SK-N-SH (cell line): ENCODE results near the gene CREBZF. TPM values are rescaled to one million over a fixed set of nuclear protein-coding genes. Genes with fewer than 3 reads are reported as not detected.

Source experiments
- CTCF ChIA-PET: fragments of 300-600, 350-600 bp; formaldehyde crosslinking; extraction: SDS; loops from one replicate; lab custom pipeline; 2021; lab: Yijun Ruan, JAX
- POLR2A ChIA-PET: fragments of 350-600 bp; sonication (Branson Sonifier 250); formaldehyde crosslinking; extraction: SDS; loops from one replicate; lab custom pipeline; 2020; ENCODE audit warnings: antibody characterized with exemption, inconsistent platforms; lab: Yijun Ruan, JAX
- DNase-seq: peaks from one replicate; pipeline ENCODE4 v3.0.0; 2012
- H2AFZ ChIP-seq: fragments of 200-600 bp; sonication (generic); 2 replicates; pipeline ENCODE4 v1.8.1; 2016; ENCODE audit warnings: antibody characterized with exemption, mild to moderate bottlenecking, low read depth
- H3F3A ChIP-seq: fragments of 200-600 bp; sonication (generic); replicated peaks from 2 replicates; pipeline ENCODE3; 2016; ENCODE audit warnings: antibody characterized with exemption, mild to moderate bottlenecking; ENCODE audit not compliant: insufficient read depth
- H3K27ac ChIP-seq, 2 experiments: fragments of 200-500 bp in 1 of 2; fragments of 200-600 bp in 1 of 2; sonication (Bioruptor generic) in 1 of 2; sonication (generic), shearing (Covaris generic) in 1 of 2; 2 replicates each; pipeline versions ENCODE4 v1.5.1 to v1.6.1; 2014 to 2016; ENCODE audit warnings: low read depth in 2 of 2, inconsistent platforms in 1 of 2, low read length in 1 of 2, mild to moderate bottlenecking in 1 of 2, mixed read lengths in 1 of 2
- H3K27me3 ChIP-seq: fragments of 200-600 bp; sonication (generic), shearing (Covaris generic); 2 replicates; pipeline ENCODE4 v1.6.1; 2016; ENCODE audit warnings: mixed run types; ENCODE audit not compliant: insufficient read depth
- H3K36me3 ChIP-seq, 2 experiments: fragments of 200-500 bp in 1 of 2; fragments of 200-600 bp in 1 of 2; sonication (Bioruptor generic) in 1 of 2; sonication (generic) in 1 of 2; replicated peaks in 1 of 2; 2 replicates each; pipeline versions ENCODE3 to v1.5.1; 2014 to 2016; ENCODE audit warnings: low read length in 1 of 2, mild to moderate bottlenecking in 1 of 2; ENCODE audit not compliant: insufficient read depth in 2 of 2, control insufficient read depth in 1 of 2
- H3K4me1 ChIP-seq, 2 experiments: fragments of 200-500 bp in 1 of 2; fragments of 200-600 bp in 1 of 2; sonication (Bioruptor generic) in 1 of 2; sonication (generic), shearing (Covaris generic) in 1 of 2; 2 replicates each; pipeline versions ENCODE4 v1.5.1 to v1.6.1; 2014 to 2016; ENCODE audit warnings: low read depth in 1 of 2, low read length in 1 of 2, mixed run types in 1 of 2; ENCODE audit not compliant: insufficient read depth in 2 of 2, control insufficient read depth in 1 of 2
- H3K4me2 ChIP-seq: fragments of 200-600 bp; sonication (generic), shearing (Covaris generic); 2 replicates; pipeline ENCODE4 v1.6.1; 2017; ENCODE audit warnings: mixed run types
- H3K4me3 ChIP-seq, 2 experiments: fragments of 200-500 bp in 1 of 2; fragments of 200-600 bp in 1 of 2; sonication (Bioruptor generic) in 1 of 2; sonication (generic), shearing (Covaris generic) in 1 of 2; 2 replicates each; pipeline versions ENCODE4 v1.5.1 to v1.8.1; 2014 to 2016; ENCODE audit warnings: low read depth in 2 of 2, inconsistent platforms in 1 of 2, low read length in 1 of 2, mild to moderate bottlenecking in 1 of 2, mixed read lengths in 1 of 2, moderate library complexity in 1 of 2
- H3K79me2 ChIP-seq: fragments of 200-600 bp; sonication (generic); 2 replicates; pipeline ENCODE4 v1.8.1; 2017; ENCODE audit warnings: mild to moderate bottlenecking; ENCODE audit not compliant: insufficient read depth
- H3K9ac ChIP-seq: fragments of 200-600 bp; sonication (generic); 2 replicates; pipeline ENCODE4 v1.6.1; 2017; ENCODE audit warnings: mixed run types
- H3K9me2 ChIP-seq: fragments of 200-600 bp; sonication (generic); 2 replicates; pipeline ENCODE4 v1.6.1; 2017; ENCODE audit warnings: mixed run types
- H3K9me3 ChIP-seq: fragments of 200-600 bp; sonication (generic); 2 replicates; pipeline ENCODE4 v1.6.1; 2017; ENCODE audit warnings: mixed run types, mild to moderate bottlenecking, moderate library complexity
- H4K20me1 ChIP-seq: fragments of 200-600 bp; sonication (generic); 2 replicates; pipeline ENCODE4 v1.6.1; 2017; ENCODE audit warnings: mild to moderate bottlenecking, mixed run types; ENCODE audit not compliant: insufficient read depth
- GABPA ChIP-seq: IDR thresholded peaks from 2 replicates; pipeline ENCODE4 v1.4.0; 2012; ENCODE audit warnings: low read depth, mild to moderate bottlenecking
- MAX ChIP-seq: IDR thresholded peaks from 2 replicates; pipeline ENCODE4 v1.4.0; 2012; ENCODE audit warnings: low read depth
- MEF2A ChIP-seq: IDR thresholded peaks from 2 replicates; pipeline ENCODE4 v1.4.0; 2012; ENCODE audit warnings: low read depth, borderline replicate concordance
- MXI1 ChIP-seq: IDR thresholded peaks from 2 replicates; pipeline ENCODE4 v1.6.1; 2012; ENCODE audit warnings: mild to moderate bottlenecking, low read depth, low read length, improper control_type of control experiment
- RCOR1 ChIP-seq: fragments of 150-350 bp; IDR thresholded peaks from 2 replicates; pipeline ENCODE4 v1.6.1; 2017; ENCODE audit warnings: antibody characterized with exemption, low read length
- RFX5 ChIP-seq: IDR thresholded peaks from 2 replicates; pipeline ENCODE4 v1.6.1; 2012; ENCODE audit warnings: mild to moderate bottlenecking, improper control_type of control experiment, low read length
- TEAD4 ChIP-seq: IDR thresholded peaks from 2 replicates; pipeline ENCODE4 v1.4.0; 2012; ENCODE audit warnings: mild to moderate bottlenecking, borderline replicate concordance; ENCODE audit not compliant: insufficient read depth
- USF1 ChIP-seq: IDR thresholded peaks from 2 replicates; pipeline ENCODE4 v1.4.0; 2012; ENCODE audit warnings: low read depth, borderline replicate concordance
- YY1 ChIP-seq: IDR thresholded peaks from 2 replicates; pipeline ENCODE4 v1.4.0; 2012; ENCODE audit warnings: low read depth, mild to moderate bottlenecking
- WGBS: methylation state at CpG from one replicate; pipeline ENCODE4 v1.1.6; 2017; ENCODE audit warnings: low lambda C conversion rate; 5-methylcytosine and 5-hydroxymethylcytosine counted together
- polyA plus RNA-seq, 3 experiments: library from polyadenylated mRNA; depleted of rRNA; stranded (reverse); fragments of >200 nt; gene quantifications; 2 replicates each; pipeline ENCODE4 v1.2.3, GENCODE V29; 2012

Gene CREBZF
- polyA plus RNA-seq, 1 of the 3 experiments (the other 2 are of a cell fraction), result 50.5 TPM

DNA sequence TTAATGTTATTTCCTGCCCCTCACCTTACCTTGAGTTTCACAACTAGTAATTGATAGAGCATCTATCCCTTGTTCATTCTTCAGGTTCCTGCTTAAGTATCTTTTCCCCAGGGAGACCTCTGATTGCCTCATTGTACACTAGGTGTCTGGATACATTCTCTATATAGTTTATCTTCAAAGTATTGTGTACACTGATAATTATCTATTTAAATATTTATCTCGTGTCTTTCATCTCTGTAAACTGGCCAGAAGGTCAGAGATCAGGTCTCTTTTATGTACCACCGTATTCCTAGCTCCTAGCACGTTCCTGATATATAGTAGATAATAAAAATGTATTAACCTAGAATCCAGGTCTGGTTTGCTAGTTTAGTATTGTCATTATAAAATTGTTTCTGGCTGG lies 30.2 kb downstream of the CREBZF start:
- no peak for DNase-seq
- ChIA-PET CTCF (no interaction called here), POLR2A (no interaction called here)
- no peaks in the 10 kb centered on the region for H3K27me3 ChIP-seq
- no peak overlapping the region for H3K4me3 ChIP-seq
- peaks cover 43 to 47% of the 10 kb centered on the region in 2 experiments for H3K36me3 ChIP-seq
- no peak overlapping the region for H2AFZ ChIP-seq
- H3K4me2 ChIP-seq, result no peak overlapping the region
- no peaks in the 10 kb centered on the region for H3K9me3 ChIP-seq
- H3K27ac ChIP-seq, result no peak overlapping the region
- WGBS, result 87% methylated on average over 3 of the region's 3 CpGs
- H3K9me2 ChIP-seq, result no peaks in the 10 kb centered on the region
- H3K9ac ChIP-seq, result no peak overlapping the region
- H3F3A ChIP-seq, result no peaks in the 10 kb centered on the region
- H3K79me2 ChIP-seq, result peaks cover 49% of the 10 kb centered on the region
- no peaks in the 10 kb centered on the region; a peak in 2 of 4 replicates for H3K4me1 ChIP-seq
- no peaks in the 10 kb centered on the region for H4K20me1 ChIP-seq
- no peak for TF ChIP-seq MEF2A
- no peak for TF ChIP-seq TEAD4
- TF ChIP-seq RCOR1, result no peak
- no peak for TF ChIP-seq USF1

DNA sequence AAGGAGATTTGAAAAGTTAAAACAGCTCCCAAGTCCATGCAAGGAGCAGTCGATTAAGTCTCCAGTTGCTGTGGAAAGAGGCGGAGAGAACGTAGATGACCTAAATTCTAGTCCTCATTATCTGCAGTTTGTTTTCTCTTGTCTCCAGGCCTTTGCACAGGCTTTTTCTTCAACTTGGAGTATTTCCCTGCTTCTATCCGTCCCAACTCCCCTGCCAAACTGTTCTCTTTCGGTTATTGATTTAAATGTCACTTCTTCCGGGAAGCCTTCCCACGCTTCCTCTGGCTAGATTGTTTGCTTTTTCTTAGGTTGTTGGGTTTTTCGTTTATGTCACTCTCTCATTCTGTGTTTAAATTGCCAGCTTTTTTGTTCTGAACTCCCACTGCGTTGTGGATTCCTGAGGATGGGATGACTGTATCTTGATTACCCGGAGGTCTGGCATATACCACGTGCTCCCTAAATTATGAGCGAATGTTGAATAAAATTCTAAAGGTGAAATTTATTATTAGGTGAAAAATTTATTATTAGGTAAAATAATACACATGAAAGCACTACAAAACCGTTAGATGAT lies 36.1 kb downstream of the CREBZF start:
- ChIA-PET POLR2A (interaction anchor here (0.7 to 2.0 kb wide), 4 partner anchors 19 to 36 kb away, joined by 3 to 16 read pairs (median 10); partner anchors contain the start of genes CREBZF and TMEM126A), CTCF (interaction anchor here (1.0 to 1.8 kb wide), 2 partner anchors 32 to 226 kb away, joined by 3 to 4 read pairs; partner anchors contain the start of gene CCDC83)
- 1% methylated on average over 13 of the region's 13 CpGs for WGBS
- peak overlapping the region; percentile 48 to 72; a peak in 3 of 4 replicates for H3K27ac ChIP-seq
- peak overlapping the region; percentile 72 to 87 for H3K4me3 ChIP-seq
- peak overlapping the region; percentile 65 for H3K4me2 ChIP-seq
- no peaks in the 10 kb centered on the region for H3K9me2 ChIP-seq
- H2AFZ ChIP-seq, result peak overlapping the region; percentile 74
- peak overlapping the region; percentile 67; the same call in 1 of the 2 replicates for H3K9ac ChIP-seq
- TF ChIP-seq RFX5, result no peak
- peak; percentile 94 for TF ChIP-seq MXI1
- TF ChIP-seq GABPA, result no peak
- 0 out of 2 replicates have a peak, but pooled peaks have one; percentile 10 for TF ChIP-seq YY1
- TF ChIP-seq MAX, result peak; percentile 59; the same call in 1 of the 2 replicates
- peaks cover 12% of the 10 kb centered on the region in 2 experiments for H3K36me3 ChIP-seq
- no peaks in the 10 kb centered on the region for H3K27me3 ChIP-seq
- no peaks in the 10 kb centered on the region for H4K20me1 ChIP-seq
- H3F3A ChIP-seq, result no peaks in the 10 kb centered on the region
- H3K4me1 ChIP-seq, result peaks cover 0 to 3% of the 10 kb centered on the region in 2 experiments; a peak in 3 of 4 replicates
- no peaks in the 10 kb centered on the region for H3K9me3 ChIP-seq
- H3K79me2 ChIP-seq, result peaks cover 51% of the 10 kb centered on the region
- DNase-seq, result no peak
